ENCODE data around the gene DPP7.

The DPP7 gene

GRCh38 chr9:137086531-137087408 is 27.8 kb downstream of the DPP7 start, which contains the start of gene MAN1B1:
MAN1B1 (plus strand) TSS chr9:137086985; CDS start chr9:137087000, 15 bp downstream.
- CTCF ChIA-PET, result interaction anchor here (0.8 to 3.1 kb wide), 8 partner anchors 11 to 58 kb away, joined by 3 to 11 read pairs (median 4); partner anchors contain the start of gene SAPCD2
- H3K4me3 ChIP-seq (ENCODE audit: control insufficient read depth in 1 of 7, extremely low read depth in 1 of 7, insufficient read depth in 4 of 7, low read depth in 2 of 7, low read length in 6 of 7), result peak within 1 kb of the TSS; percentile 42 to 88 (median 82)
- peak within 1 kb of the TSS; percentile 61 to 79 for H3K27ac ChIP-seq (ENCODE audit: insufficient read depth in 1 of 2, low read depth in 1 of 2, low read length in 2 of 2, poor library complexity in 1 of 2, severe bottlenecking in 2 of 2)
- no peaks in the 10 kb centered on the region for H3K27me3 ChIP-seq (replicated peaks in 2 of 5; ENCODE audit: control insufficient read depth in 4 of 5, insufficient read depth in 5 of 5, low read length in 4 of 5)
- DNase-seq, result peak; percentile 98 to 99 (median 99)
- POLR2A ChIA-PET, result no interaction called here
- H3K36me3 ChIP-seq (ENCODE audit: control insufficient read depth in 4 of 4, insufficient read depth in 4 of 4, low read length in 3 of 4), result peaks cover 2 to 43% (median 29%) of the 10 kb centered on the region in 4 experiments
- H3K9me3 ChIP-seq (ENCODE audit: control extremely low read depth in 1 of 5, control insufficient read depth in 4 of 5, insufficient read depth in 2 of 5, low read depth in 1 of 5, low read length in 4 of 5), result no peaks in the 10 kb centered on the region
- WGBS (ENCODE audit: insufficient coverage), result 0% methylated on average over 101 of the region's 101 CpGs
- peaks cover 8 to 29% (median 21%) of the 10 kb centered on the region in 4 experiments for H3K4me1 ChIP-seq (ENCODE audit: control extremely low read depth in 1 of 4, control insufficient read depth in 4 of 4, insufficient read depth in 4 of 4, low read length in 3 of 4)

- DNase-seq, result peak in 1 of 3 donors; percentile 7
- peaks cover 8 to 29% (median 21%) of the 10 kb centered on the region in 4 experiments for H3K4me1 ChIP-seq (ENCODE audit: control extremely low read depth in 1 of 4, control insufficient read depth in 4 of 4, insufficient read depth in 4 of 4, low read length in 3 of 4)
- peak overlapping the region; percentile 9 to 88 (median 82) for H3K4me3 ChIP-seq (ENCODE audit: control insufficient read depth in 1 of 7, extremely low read depth in 1 of 7, insufficient read depth in 4 of 7, low read depth in 2 of 7, low read length in 6 of 7)
- H3K9me3 ChIP-seq (ENCODE audit: control extremely low read depth in 1 of 5, control insufficient read depth in 4 of 5, insufficient read depth in 2 of 5, low read depth in 1 of 5, low read length in 4 of 5), result no peaks in the 10 kb centered on the region
- CTCF ChIA-PET, result interaction anchor here (1.2 to 3.1 kb wide), 7 partner anchors 12 to 57 kb away, joined by 3 to 11 read pairs (median 4); partner anchors contain the start of gene SAPCD2
- under 1% methylated on average over 58 of the region's 58 CpGs for WGBS (ENCODE audit: insufficient coverage)
- POLR2A ChIA-PET, result no interaction called here
- H3K36me3 ChIP-seq (ENCODE audit: control insufficient read depth in 4 of 4, insufficient read depth in 4 of 4, low read length in 3 of 4), result peaks cover 2 to 47% (median 28%) of the 10 kb centered on the region in 4 experiments
- H3K27ac ChIP-seq (ENCODE audit: insufficient read depth in 1 of 2, low read depth in 1 of 2, low read length in 2 of 2, poor library complexity in 1 of 2, severe bottlenecking in 2 of 2), result peak overlapping the region in 1 of 2 experiments; percentile 77
- H3K27me3 ChIP-seq (replicated peaks in 2 of 5; ENCODE audit: control insufficient read depth in 4 of 5, insufficient read depth in 5 of 5, low read length in 4 of 5), result no peaks in the 10 kb centered on the region
Observed at GRCh38 chr9:137085920-137086530, 28.5 kb downstream of the DPP7 start.

GRCh38 chr9:137084526-137084925 is 30.0 kb downstream of the DPP7 start:
- 80% methylated on average over 7 of the region's 9 CpGs for WGBS (ENCODE audit: insufficient coverage)
- peaks cover 2 to 53% (median 30%) of the 10 kb centered on the region in 4 experiments for H3K36me3 ChIP-seq (ENCODE audit: control insufficient read depth in 4 of 4, insufficient read depth in 4 of 4, low read length in 3 of 4)
- H3K4me3 ChIP-seq (ENCODE audit: control insufficient read depth in 1 of 7, extremely low read depth in 1 of 7, insufficient read depth in 4 of 7, low read depth in 2 of 7, low read length in 6 of 7), result no peak overlapping the region
- no peak overlapping the region for H3K27ac ChIP-seq (ENCODE audit: insufficient read depth in 1 of 2, low read depth in 1 of 2, low read length in 2 of 2, poor library complexity in 1 of 2, severe bottlenecking in 2 of 2)
- POLR2A ChIA-PET, result no interaction called here
- CTCF ChIA-PET, result interaction anchor here (0.9 to 1.2 kb wide), 2 partner anchors 10 to 55 kb away, joined by 3 read pairs; no protein-coding TSS in a partner anchor
- H3K27me3 ChIP-seq (replicated peaks in 2 of 5; ENCODE audit: control insufficient read depth in 4 of 5, insufficient read depth in 5 of 5, low read length in 4 of 5), result no peaks in the 10 kb centered on the region
- peaks cover 8 to 29% (median 21%) of the 10 kb centered on the region in 4 experiments for H3K4me1 ChIP-seq (ENCODE audit: control extremely low read depth in 1 of 4, control insufficient read depth in 4 of 4, insufficient read depth in 4 of 4, low read length in 3 of 4)
- H3K9me3 ChIP-seq (ENCODE audit: control extremely low read depth in 1 of 5, control insufficient read depth in 4 of 5, insufficient read depth in 2 of 5, low read depth in 1 of 5, low read length in 4 of 5), result no peaks in the 10 kb centered on the region
- no peak for DNase-seq

- Histone ChIP-seq H3K9me3 (ENCODE audit: control extremely low read depth in 1 of 5, control insufficient read depth in 4 of 5, insufficient read depth in 2 of 5, low read depth in 1 of 5, low read length in 4 of 5) (no peaks in the 10 kb centered on the region), H3K36me3 (ENCODE audit: control insufficient read depth in 4 of 4, insufficient read depth in 4 of 4, low read length in 3 of 4) (peaks cover 0 to 56% (median 28%) of the 10 kb centered on the region in 4 experiments), H3K27me3 (replicated peaks in 2 of 5; ENCODE audit: control insufficient read depth in 4 of 5, insufficient read depth in 5 of 5, low read length in 4 of 5) (no peaks in the 10 kb centered on the region), H3K4me3 (ENCODE audit: control insufficient read depth in 1 of 7, extremely low read depth in 1 of 7, insufficient read depth in 4 of 7, low read depth in 2 of 7, low read length in 6 of 7) (no peak overlapping the region), H3K27ac (ENCODE audit: insufficient read depth in 1 of 2, low read depth in 1 of 2, low read length in 2 of 2, poor library complexity in 1 of 2, severe bottlenecking in 2 of 2) (no peak overlapping the region), H3K4me1 (ENCODE audit: control extremely low read depth in 1 of 4, control insufficient read depth in 4 of 4, insufficient read depth in 4 of 4, low read length in 3 of 4) (peaks cover 8 to 34% (median 25%) of the 10 kb centered on the region in 4 experiments)
- 95% methylated on average over 11 of the region's 12 CpGs for WGBS (ENCODE audit: insufficient coverage)
- ChIA-PET POLR2A (no interaction called here), CTCF (interaction anchor here (0.6 to 1.2 kb wide), 2 partner anchors 9 to 11 kb away, joined by 3 read pairs; no protein-coding TSS in a partner anchor)
- no peak for DNase-seq
Observed at GRCh38 chr9:137083394-137084004, 31.0 kb downstream of the DPP7 start.

- 96% methylated on average over 7 of the region's 8 CpGs for WGBS (ENCODE audit: insufficient coverage)
- ChIA-PET CTCF (interaction anchor here (1.8 to 2.5 kb wide), 2 partner anchors 12 to 15 kb away, joined by 5 to 10 read pairs; partner anchors contain the start of gene SAPCD2), POLR2A (no interaction called here)
- DNase-seq, result no peak
- no peak overlapping the region for H3K27ac ChIP-seq (ENCODE audit: insufficient read depth in 1 of 2, low read depth in 1 of 2, low read length in 2 of 2, poor library complexity in 1 of 2, severe bottlenecking in 2 of 2)
- no peaks in the 10 kb centered on the region for H3K27me3 ChIP-seq (replicated peaks in 2 of 5; ENCODE audit: control insufficient read depth in 4 of 5, insufficient read depth in 5 of 5, low read length in 4 of 5)
- H3K4me3 ChIP-seq (ENCODE audit: control insufficient read depth in 1 of 7, extremely low read depth in 1 of 7, insufficient read depth in 4 of 7, low read depth in 2 of 7, low read length in 6 of 7), result no peak overlapping the region
- peaks cover 0 to 51% (median 28%) of the 10 kb centered on the region in 4 experiments for H3K36me3 ChIP-seq (ENCODE audit: control insufficient read depth in 4 of 4, insufficient read depth in 4 of 4, low read length in 3 of 4)
- H3K4me1 ChIP-seq (ENCODE audit: control extremely low read depth in 1 of 4, control insufficient read depth in 4 of 4, insufficient read depth in 4 of 4, low read length in 3 of 4), result peaks cover 6 to 34% (median 30%) of the 10 kb centered on the region in 4 experiments
- H3K9me3 ChIP-seq (ENCODE audit: control extremely low read depth in 1 of 5, control insufficient read depth in 4 of 5, insufficient read depth in 2 of 5, low read depth in 1 of 5, low read length in 4 of 5), result no peaks in the 10 kb centered on the region
Observed at GRCh38 chr9:137082925-137083290, 31.6 kb downstream of the DPP7 start.

- no peaks in the 10 kb centered on the region for H3K9me3 ChIP-seq (ENCODE audit: control extremely low read depth in 1 of 5, control insufficient read depth in 4 of 5, insufficient read depth in 2 of 5, low read depth in 1 of 5, low read length in 4 of 5)
- CTCF ChIA-PET, result interaction anchor here (1.8 to 2.5 kb wide), 2 partner anchors 12 to 14 kb away, joined by 5 to 10 read pairs; partner anchors contain the start of gene SAPCD2
- no peaks in the 10 kb centered on the region for H3K27me3 ChIP-seq (replicated peaks in 2 of 5; ENCODE audit: control insufficient read depth in 4 of 5, insufficient read depth in 5 of 5, low read length in 4 of 5)
- POLR2A ChIA-PET, result no interaction called here
- no peak overlapping the region for H3K27ac ChIP-seq (ENCODE audit: insufficient read depth in 1 of 2, low read depth in 1 of 2, low read length in 2 of 2, poor library complexity in 1 of 2, severe bottlenecking in 2 of 2)
- peaks cover 0 to 51% (median 28%) of the 10 kb centered on the region in 4 experiments for H3K36me3 ChIP-seq (ENCODE audit: control insufficient read depth in 4 of 4, insufficient read depth in 4 of 4, low read length in 3 of 4)
- 98% methylated on average over 12 of the region's 16 CpGs for WGBS (ENCODE audit: insufficient coverage)
- H3K4me1 ChIP-seq (ENCODE audit: control extremely low read depth in 1 of 4, control insufficient read depth in 4 of 4, insufficient read depth in 4 of 4, low read length in 3 of 4), result peaks cover under 1 to 28% (median 25%) of the 10 kb centered on the region in 4 experiments
- no peak overlapping the region for H3K4me3 ChIP-seq (ENCODE audit: control insufficient read depth in 1 of 7, extremely low read depth in 1 of 7, insufficient read depth in 4 of 7, low read depth in 2 of 7, low read length in 6 of 7)
- no peak for DNase-seq
Observed at GRCh38 chr9:137082222-137082924, 32.2 kb downstream of the DPP7 start.

Measured in common myeloid progenitor, CD34-positive (primary cell).